Epithelial cell of prostate (primary cell): ENCODE data around the gene TMEM91.
A peak's percentile ranks its signal among the peaks of the same experiment; 100 is the strongest.
"Not testable (repeated sequence)": the region's sequence is repeated elsewhere in the genome, so short reads cannot be mapped to it uniquely, and the experiment has no call there.

Source experiments
- DNase-seq: peaks from one replicate; pipeline ENCODE4 v3.0.0-alpha.2; 2011; ENCODE audit warnings: low read depth, low spot score
- H3K27ac ChIP-seq: fragments of 450-650 bp; 2 replicates; pipeline ENCODE4 v1.5.1; 2017; ENCODE audit warnings: mild to moderate bottlenecking

The TMEM91 gene

GRCh38 chr19:41376241-41376997 is at the start of gene TMEM91:
TSS of gene TMEM91 (plus strand) at chr19:41376533. CDS start at chr19:41378310, 1,777 bp downstream.
- DNase-seq: no peak
- no peak within 1 kb of the TSS for H3K27ac ChIP-seq

DNA sequence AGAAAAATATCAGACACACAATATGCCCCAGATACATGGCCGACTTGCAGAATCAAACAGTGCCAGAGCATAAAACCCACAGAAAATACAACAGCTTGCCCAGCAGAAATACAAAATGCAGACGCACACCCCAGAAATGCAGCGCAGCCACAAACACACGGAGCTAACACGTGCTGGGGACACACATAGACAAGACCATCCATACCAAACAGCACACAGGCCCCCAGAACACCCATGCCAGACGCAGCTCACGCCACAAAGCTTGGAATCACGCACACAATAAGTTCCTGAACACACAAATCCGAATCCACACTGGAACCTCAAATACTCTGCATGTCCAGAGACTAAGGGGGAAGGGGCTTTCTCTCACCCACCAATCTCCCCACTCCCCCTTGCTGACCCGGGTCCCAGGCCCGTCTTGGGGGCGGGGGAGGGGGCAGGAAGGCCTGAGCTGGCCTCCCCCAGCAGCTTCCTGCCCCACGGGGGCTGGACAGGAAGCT is 49.2 kb upstream of the TMEM91 start:
- H3K27ac ChIP-seq: peak overlapping the region; percentile 76
- no peak for DNase-seq

DNA sequence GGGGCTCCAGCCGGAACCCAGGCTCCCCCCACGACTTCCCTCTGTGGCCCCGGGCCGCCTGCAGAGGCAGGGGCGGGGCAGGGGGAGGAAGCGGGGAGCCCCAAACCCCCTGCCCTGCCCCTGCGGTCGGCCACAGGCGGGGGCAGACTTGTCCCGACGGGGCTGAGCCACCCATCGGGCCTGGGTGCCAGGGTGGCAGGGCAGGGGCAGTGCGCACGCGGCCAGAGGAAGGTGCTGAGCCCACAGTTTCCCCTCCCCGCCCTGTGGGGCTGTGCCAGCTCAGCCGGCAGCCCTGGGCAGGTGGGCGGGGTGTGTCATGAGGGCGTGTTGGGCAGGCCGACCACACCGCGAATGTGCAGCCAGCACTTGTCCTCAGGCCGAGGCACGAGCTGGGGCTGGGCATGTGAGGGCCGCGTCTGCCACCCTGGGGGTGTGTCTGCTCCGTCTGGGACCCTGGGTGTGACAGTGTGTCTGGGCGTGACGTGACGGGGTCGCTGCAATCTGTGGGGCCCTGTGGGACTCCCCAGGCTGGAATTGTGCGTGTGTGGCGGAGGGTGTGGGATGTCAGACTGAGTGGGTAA is 48.7 kb upstream of the TMEM91 start:
- H3K27ac ChIP-seq: peak overlapping the region; percentile 76
- peak; percentile 60 for DNase-seq

DNA sequence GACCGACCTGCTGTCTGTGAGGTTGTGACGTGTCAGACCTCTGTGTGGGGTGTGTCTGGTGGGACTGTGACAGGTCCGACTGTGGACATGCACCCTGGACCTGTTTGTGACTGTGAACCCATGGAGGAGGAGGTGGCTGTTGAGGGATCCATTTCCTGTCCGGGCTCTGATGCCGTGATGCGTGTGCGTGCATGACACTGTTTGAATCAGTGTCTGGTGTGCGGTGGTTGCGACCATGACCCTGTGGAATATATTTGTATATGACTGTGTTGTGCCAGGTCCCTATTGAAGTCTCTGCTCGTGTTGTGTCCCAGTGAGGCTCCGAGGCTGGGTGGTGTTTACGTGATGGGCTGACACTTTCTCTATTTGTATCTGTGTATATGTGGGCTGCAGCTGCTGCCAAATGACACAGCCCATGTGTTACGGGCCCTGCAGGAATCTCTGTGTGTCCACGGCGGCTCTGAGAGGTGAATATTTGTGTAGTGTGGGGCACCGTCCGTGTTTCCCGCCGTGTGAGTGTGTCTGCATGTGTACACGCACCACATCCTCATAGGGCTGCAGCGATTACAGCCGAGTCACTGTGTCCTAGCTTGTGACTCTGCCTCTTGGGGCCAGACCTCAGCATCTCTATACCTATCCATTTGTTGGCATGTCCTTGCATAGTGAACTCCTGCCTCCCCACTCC is 48.0 kb upstream of the TMEM91 start:
- no peak for DNase-seq
- peak overlapping the region; percentile 76 for H3K27ac ChIP-seq

DNA sequence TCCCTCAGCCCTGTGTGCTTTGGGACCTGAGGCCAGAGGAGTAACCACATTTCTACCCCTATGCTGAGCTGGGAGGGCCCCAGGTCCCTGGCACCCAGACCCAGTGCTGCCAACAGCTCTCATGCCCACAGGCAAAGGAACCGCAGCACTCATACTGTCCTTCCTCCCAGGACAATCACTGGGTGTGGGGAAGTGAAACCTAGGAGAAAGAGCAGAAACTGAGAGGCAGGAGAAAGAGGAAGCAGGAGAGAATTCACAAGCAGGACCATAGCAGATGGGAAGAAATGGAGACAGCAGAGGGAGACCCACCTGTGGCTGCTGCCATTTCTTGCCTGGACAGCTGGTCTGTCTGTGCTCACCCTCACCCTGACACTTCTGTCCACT is 47.5 kb upstream of the TMEM91 start:
- H3K27ac ChIP-seq: peak overlapping the region; percentile 76
- no peak for DNase-seq

- DNase-seq: no peak
- H3K27ac ChIP-seq: no peak overlapping the region
These were observed 45.9 kb upstream of the TMEM91 start for GRCh38 chr19:41330481-41330880.

DNA sequence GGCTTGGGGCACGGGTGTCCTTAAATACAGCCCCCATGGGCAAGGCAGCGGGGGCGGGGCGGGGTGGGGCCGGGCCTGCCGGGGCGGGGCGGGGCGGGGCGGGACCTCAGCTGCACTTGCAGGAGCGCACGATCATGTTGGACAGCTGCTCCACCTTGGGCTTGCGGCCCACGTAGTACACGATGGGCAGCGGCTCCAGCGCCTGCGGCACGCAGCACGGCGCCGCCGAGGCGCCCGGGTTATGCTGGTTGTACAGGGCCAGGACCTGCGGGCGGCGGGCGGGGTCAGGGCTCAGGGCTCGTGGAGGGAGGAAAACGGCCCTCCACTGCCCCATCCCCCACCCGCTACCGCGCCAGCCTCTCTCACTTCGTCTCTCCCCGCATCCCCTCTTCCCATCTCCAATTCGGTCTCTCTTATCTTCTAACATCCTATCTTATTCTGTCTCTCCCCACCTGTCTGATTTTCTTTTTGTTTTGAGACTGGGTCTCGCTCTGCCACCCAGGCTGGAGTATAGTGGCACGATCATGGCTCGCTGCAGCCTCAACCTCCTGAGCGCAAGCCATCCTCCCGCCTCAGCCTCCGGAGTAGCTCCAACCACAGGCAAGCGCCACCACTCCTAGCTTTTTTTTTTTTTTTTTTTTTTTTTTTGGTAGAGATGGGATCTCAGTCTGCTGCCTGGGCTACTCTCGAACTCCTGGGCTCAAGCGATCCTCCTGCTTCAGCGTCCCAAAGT is 45.2 kb upstream of the TMEM91 start:
- H3K27ac ChIP-seq: no peak overlapping the region
- no peak for DNase-seq

- H3K27ac ChIP-seq: no peak overlapping the region
- no peak for DNase-seq
These were observed 44.3 kb upstream of the TMEM91 start for GRCh38 chr19:41332000-41332399.

- no peak for DNase-seq
- no peak overlapping the region for H3K27ac ChIP-seq
These were observed 43.9 kb upstream of the TMEM91 start for GRCh38 chr19:41332468-41332867.

GRCh38 chr19:41334793-41335192 is 41.5 kb upstream of the TMEM91 start:
- H3K27ac ChIP-seq: no peak overlapping the region
- DNase-seq: no peak

GRCh38 chr19:41335467-41335866 is 40.9 kb upstream of the TMEM91 start:
- DNase-seq: no peak
- H3K27ac ChIP-seq: no peak overlapping the region

DNA sequence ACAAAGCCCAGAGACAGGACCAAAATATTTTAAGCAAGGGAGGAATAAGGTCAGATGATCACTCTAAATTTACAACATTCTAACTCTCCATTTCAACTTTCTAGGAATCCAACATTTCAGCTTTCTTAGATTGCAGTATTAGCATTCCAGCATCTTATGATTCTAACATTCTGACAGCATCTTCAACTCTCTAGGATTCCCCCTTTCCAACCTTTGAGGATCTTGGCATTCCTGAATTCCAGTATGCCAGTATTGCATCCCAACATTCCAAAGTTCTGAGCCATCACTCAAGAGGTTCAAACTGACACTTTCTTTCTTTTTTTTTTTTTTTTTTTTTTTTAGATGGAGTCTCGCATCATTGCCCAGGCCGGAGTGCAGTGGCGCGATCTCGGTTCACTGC is 36.4 kb upstream of the TMEM91 start:
- no peak for DNase-seq

GRCh38 chr19:41341669-41342490 is 34.5 kb upstream of the TMEM91 start:
- H3K27ac ChIP-seq: no peak overlapping the region
- DNase-seq: no peak

More for the DNA sequence above, 36.4 kb upstream of the TMEM91 start:
- no peak overlapping the region for H3K27ac ChIP-seq

DNA sequence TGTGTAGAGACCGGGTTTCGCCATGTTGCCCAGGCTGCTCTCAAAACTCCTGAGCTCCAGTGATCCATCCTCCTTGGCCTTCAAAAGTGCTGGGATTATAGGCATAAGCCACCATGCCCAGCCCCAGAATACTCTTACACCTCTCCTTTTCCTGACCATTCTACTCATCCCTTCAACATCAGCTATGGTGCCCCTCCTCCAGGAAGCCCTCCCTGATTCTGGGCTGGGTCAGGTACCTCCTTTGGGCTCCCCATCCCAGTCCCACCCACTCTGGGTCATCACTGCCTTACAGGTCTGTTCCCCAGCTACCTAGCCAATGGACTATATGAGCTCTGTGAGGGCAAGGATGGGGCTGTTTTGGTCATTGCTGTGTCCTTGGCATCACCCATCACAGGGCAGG is 32.2 kb upstream of the TMEM91 start:
- H3K27ac ChIP-seq: no peak overlapping the region
- no peak for DNase-seq

- H3K27ac ChIP-seq, DNase-seq: not testable (repeated sequence)
These were observed 29.4 kb upstream of the TMEM91 start for GRCh38 chr19:41346916-41347315.

GRCh38 chr19:41350735-41351338 is 25.5 kb upstream of the TMEM91 start:
- H3K27ac ChIP-seq: peak overlapping the region; percentile 59
- no peak for DNase-seq

- no peak for DNase-seq
- peak overlapping the region; percentile 59 for H3K27ac ChIP-seq
These were observed 24.7 kb upstream of the TMEM91 start for GRCh38 chr19:41351339-41352245.

DNA sequence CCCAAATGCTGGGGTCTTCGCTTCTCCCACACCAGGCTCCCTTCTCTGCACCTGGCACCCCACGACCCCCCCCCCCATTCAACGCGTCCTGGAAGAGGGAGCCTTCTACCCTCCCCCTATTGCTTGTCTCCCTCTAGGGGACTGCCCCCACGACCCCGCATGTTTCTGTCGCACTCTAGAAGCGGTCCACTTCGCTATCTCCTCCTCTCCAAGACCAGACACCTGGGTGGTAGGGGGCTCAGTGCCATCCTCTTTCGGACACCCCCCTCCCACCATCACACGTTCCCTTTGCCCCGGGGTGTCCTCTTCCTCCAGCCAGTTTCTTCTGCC is 24.1 kb upstream of the TMEM91 start:
- H3K27ac ChIP-seq: peak overlapping the region; percentile 59
- no peak for DNase-seq
